DND-41 (cell line): ENCODE measurements around the gene GPC6.

Experiments used
- EZH2 ChIP-seq: IDR thresholded peaks from 3 replicates; pipeline ENCODE4 v1.6.1; 2012; ENCODE audit warnings: borderline replicate concordance, low read depth, mild to moderate bottlenecking, moderate library complexity, low read length, inconsistent platforms; ENCODE audit not compliant: severe bottlenecking
- TF ChIP-seq, protein P1 (sequence below): IDR thresholded peaks from 2 replicates; pipeline ENCODE4 v1.5.1; 2012; ENCODE audit warnings: borderline replicate concordance, low read length, moderate library complexity, mild to moderate bottlenecking; ENCODE audit not compliant: poor library complexity, severe bottlenecking; ENCODE audit errors: extremely low read depth

DNA sequence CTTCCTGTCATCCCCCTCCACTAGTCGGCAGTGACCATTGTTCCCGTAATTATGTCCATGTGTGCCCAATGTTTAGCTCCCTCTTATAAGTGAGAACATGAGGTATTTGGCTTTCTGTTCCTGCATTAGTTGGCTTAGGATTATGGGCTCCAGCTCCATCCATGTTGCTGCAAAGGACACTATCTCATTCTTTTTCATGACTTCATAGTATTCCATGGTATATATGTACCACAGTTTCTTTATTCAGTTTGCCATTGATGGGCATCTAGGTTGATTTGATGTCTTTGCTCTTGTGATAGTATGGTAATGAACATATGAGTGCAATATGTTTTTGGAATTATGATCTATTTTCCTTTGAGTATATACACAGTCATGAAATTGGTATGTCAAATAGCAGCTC lies 730.8 kb downstream of the GPC6 start:
- TF ChIP-seq, protein P1, sequence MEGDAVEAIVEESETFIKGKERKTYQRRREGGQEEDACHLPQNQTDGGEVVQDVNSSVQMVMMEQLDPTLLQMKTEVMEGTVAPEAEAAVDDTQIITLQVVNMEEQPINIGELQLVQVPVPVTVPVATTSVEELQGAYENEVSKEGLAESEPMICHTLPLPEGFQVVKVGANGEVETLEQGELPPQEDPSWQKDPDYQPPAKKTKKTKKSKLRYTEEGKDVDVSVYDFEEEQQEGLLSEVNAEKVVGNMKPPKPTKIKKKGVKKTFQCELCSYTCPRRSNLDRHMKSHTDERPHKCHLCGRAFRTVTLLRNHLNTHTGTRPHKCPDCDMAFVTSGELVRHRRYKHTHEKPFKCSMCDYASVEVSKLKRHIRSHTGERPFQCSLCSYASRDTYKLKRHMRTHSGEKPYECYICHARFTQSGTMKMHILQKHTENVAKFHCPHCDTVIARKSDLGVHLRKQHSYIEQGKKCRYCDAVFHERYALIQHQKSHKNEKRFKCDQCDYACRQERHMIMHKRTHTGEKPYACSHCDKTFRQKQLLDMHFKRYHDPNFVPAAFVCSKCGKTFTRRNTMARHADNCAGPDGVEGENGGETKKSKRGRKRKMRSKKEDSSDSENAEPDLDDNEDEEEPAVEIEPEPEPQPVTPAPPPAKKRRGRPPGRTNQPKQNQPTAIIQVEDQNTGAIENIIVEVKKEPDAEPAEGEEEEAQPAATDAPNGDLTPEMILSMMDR: no peak
- TF ChIP-seq EZH2: no peak
